GM10266 (cell line): ENCODE data around the gene RBM41.

ENCODE experiments used
- DNase-seq: peaks from one replicate; pipeline ENCODE4 v3.0.0; 2012; ENCODE audit errors: extremely low spot score
- TF ChIP-seq, protein P1 (sequence below): IDR thresholded peaks from 2 replicates; pipeline ENCODE4 v1.5.1; 2012; ENCODE audit warnings: mild to moderate bottlenecking, low read depth; ENCODE audit not compliant: control insufficient read depth, insufficient read depth; ENCODE audit errors: missing control alignments

The RBM41 gene

DNA sequence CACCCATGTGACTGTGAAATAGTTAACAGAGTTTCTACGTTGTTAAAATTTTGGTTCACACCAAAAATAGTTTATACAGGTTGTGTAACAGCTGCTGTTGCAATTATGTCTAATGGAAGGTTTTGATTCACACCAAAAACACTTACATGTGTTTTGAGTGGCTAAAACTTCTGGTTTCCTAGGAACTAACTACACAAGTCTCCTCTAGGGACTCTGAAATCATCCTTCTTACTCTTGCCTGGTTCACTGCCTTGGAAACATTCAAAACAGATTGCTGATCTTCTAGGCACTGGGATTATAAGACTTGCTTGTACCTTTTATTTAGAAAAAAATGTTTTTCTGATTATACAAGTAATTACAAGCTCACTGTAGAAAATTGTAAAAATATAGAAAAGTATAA is 103.7 kb downstream of the RBM41 start:
- TF ChIP-seq, protein P1, sequence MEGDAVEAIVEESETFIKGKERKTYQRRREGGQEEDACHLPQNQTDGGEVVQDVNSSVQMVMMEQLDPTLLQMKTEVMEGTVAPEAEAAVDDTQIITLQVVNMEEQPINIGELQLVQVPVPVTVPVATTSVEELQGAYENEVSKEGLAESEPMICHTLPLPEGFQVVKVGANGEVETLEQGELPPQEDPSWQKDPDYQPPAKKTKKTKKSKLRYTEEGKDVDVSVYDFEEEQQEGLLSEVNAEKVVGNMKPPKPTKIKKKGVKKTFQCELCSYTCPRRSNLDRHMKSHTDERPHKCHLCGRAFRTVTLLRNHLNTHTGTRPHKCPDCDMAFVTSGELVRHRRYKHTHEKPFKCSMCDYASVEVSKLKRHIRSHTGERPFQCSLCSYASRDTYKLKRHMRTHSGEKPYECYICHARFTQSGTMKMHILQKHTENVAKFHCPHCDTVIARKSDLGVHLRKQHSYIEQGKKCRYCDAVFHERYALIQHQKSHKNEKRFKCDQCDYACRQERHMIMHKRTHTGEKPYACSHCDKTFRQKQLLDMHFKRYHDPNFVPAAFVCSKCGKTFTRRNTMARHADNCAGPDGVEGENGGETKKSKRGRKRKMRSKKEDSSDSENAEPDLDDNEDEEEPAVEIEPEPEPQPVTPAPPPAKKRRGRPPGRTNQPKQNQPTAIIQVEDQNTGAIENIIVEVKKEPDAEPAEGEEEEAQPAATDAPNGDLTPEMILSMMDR = no peak
- DNase-seq = no peak
